ENCODE measurements around the gene SMC5. TPM values are rescaled to one million over a fixed set of nuclear protein-coding genes. Genes with fewer than 3 reads are reported as not detected.

Gene SMC5
- total RNA-seq, 1 experiment from 2014 or later, result 27.5 TPM

DNA sequence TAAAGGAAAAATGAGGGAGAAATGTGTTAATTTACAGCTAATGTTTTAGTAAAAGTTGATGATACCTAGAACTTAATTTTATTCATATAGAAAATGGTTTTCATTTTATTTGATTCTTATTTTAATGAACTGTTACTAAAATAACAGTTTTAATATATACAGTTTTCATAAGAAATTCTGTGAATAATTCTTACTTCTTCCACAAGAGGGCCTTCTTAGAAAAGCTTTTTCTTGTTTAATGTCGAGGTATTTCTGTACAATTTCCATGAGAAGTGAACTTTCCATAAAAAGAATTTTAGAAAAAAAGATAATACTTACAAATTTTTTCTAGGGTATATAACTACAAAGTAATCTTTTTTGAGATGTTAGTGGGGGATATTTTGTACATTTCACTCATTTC, 81.8 kb downstream of the SMC5 start:
- H3K9me2 ChIP-seq (ENCODE audit: insufficient read depth), result no peaks in the 10 kb centered on the region
- ChIA-PET POLR2A (interaction anchor here (1.1 kb wide), 1 partner anchor 262 kb away, joined by 3 read pairs; no protein-coding TSS in a partner anchor), CTCF (interaction anchor here (0.6 to 2.7 kb wide), 5 partner anchors 29 to 264 kb away, joined by 3 to 33 read pairs (median 4); no protein-coding TSS in a partner anchor), RAD21 (ENCODE audit: low non-redundant PET in 1 of 2, low total read pairs in 2 of 2, uncharacterized antibody in 2 of 2, unreplicated experiment in 2 of 2) (interaction anchor here in 1 of 2 experiments (1.4 kb wide), 1 partner anchor 262 kb away, joined by 5 read pairs; no protein-coding TSS in a partner anchor)
- H3K27ac ChIP-seq (ENCODE audit: low read depth, low read length), result no peak overlapping the region
- no peak overlapping the region for H3K9ac ChIP-seq (ENCODE audit: low read length)
- no peak overlapping the region for H3K4me3 ChIP-seq (replicated peaks in 1 of 2; ENCODE audit: low read depth in 1 of 2, low read length in 2 of 2)
- no peaks in the 10 kb centered on the region for H3K27me3 ChIP-seq (ENCODE audit: insufficient read depth, low read length)
- no peak for DNase-seq (ENCODE audit: low read depth, low spot score)
- no TSS peak for BruUV-seq (replicated peaks)
- no peaks in the 10 kb centered on the region for H3K9me3 ChIP-seq (ENCODE audit: control insufficient read depth in 1 of 2, insufficient read depth in 1 of 2, low read depth in 1 of 2, low read length in 2 of 2)
- no peak overlapping the region for H2AFZ ChIP-seq (ENCODE audit: low read depth, low read length, poor library complexity, severe bottlenecking)
- H3K4me2 ChIP-seq (ENCODE audit: low read length), result no peak overlapping the region
- TF ChIP-seq, protein P1, sequence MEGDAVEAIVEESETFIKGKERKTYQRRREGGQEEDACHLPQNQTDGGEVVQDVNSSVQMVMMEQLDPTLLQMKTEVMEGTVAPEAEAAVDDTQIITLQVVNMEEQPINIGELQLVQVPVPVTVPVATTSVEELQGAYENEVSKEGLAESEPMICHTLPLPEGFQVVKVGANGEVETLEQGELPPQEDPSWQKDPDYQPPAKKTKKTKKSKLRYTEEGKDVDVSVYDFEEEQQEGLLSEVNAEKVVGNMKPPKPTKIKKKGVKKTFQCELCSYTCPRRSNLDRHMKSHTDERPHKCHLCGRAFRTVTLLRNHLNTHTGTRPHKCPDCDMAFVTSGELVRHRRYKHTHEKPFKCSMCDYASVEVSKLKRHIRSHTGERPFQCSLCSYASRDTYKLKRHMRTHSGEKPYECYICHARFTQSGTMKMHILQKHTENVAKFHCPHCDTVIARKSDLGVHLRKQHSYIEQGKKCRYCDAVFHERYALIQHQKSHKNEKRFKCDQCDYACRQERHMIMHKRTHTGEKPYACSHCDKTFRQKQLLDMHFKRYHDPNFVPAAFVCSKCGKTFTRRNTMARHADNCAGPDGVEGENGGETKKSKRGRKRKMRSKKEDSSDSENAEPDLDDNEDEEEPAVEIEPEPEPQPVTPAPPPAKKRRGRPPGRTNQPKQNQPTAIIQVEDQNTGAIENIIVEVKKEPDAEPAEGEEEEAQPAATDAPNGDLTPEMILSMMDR (IDR thresholded peaks at IDR 0.05 in 2 of 3, conservative IDR thresholded peaks at IDR 0.05 in 1 of 3; ENCODE audit: borderline replicate concordance in 1 of 3, insufficient read depth in 1 of 3, low read depth in 2 of 3, low read length in 2 of 3), result peak; percentile 23 to 47 (median 46); a peak in 2 of 6 replicates
- TF ChIP-seq YY1 (IDR thresholded peaks at IDR 0.05; ENCODE audit: extremely low read depth, insufficient replicate concordance, low read depth, low read length) (no peak), SIN3A (IDR thresholded peaks at IDR 0.05; ENCODE audit: low read depth) (no peak), RAD21 (IDR thresholded peaks at IDR 0.05; ENCODE audit: low read depth) (peak; percentile 68)
- H4K20me1 ChIP-seq (ENCODE audit: insufficient read depth), result no peaks in the 10 kb centered on the region
- peaks cover 0 to 2% of the 10 kb centered on the region in 2 experiments; a peak in 1 of 4 replicates for H3K36me3 ChIP-seq (ENCODE audit: control insufficient read depth in 1 of 2, insufficient read depth in 2 of 2, low read length in 2 of 2)
- ATAC-seq, result no peak
- H3K4me1 ChIP-seq (ENCODE audit: control insufficient read depth in 1 of 2, insufficient read depth in 2 of 2, low read length in 2 of 2), result no peaks in the 10 kb centered on the region
- intact Hi-C loops (cut with micrococcal nuclease), result loop anchor here (1.0 to 10.0 kb wide), 3 partner anchors 144 to 262 kb away; no protein-coding TSS in a partner anchor
- H3K79me2 ChIP-seq (ENCODE audit: insufficient read depth, low read length), result no peaks in the 10 kb centered on the region

DNA sequence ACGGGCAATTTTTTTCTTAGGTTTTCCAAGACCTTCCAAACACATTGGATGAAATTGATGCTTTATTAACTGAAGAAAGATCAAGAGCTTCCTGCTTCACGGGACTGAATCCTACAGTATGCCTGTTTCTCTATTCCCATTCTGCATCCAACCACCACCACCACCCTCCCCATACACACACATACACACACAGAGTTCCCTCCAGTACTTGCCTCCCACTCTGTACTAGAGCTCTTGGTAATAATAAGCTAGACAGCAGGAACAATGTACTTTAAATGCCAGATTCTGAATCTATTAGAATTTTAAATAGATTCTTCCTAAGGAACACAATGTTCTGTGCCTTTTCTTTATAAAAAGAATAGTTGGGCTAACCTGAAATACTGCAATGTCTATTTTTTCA, 88.3 kb downstream of the SMC5 start:
- no peaks in the 10 kb centered on the region for H3K9me2 ChIP-seq (ENCODE audit: insufficient read depth)
- ChIA-PET POLR2A (no interaction called here), RAD21 (ENCODE audit: low non-redundant PET in 1 of 2, low total read pairs in 2 of 2, uncharacterized antibody in 2 of 2, unreplicated experiment in 2 of 2) (no interaction called here), CTCF (interaction anchor here (1.1 kb wide), 1 partner anchor 46 kb away, joined by 3 read pairs; no protein-coding TSS in a partner anchor)
- no peaks in the 10 kb centered on the region for H4K20me1 ChIP-seq (ENCODE audit: insufficient read depth)
- H3K9me3 ChIP-seq (ENCODE audit: control insufficient read depth in 1 of 2, insufficient read depth in 1 of 2, low read depth in 1 of 2, low read length in 2 of 2), result no peaks in the 10 kb centered on the region
- no peak overlapping the region for H3K4me2 ChIP-seq (ENCODE audit: low read length)
- H3K9ac ChIP-seq (ENCODE audit: low read length), result no peak overlapping the region
- H3K79me2 ChIP-seq (ENCODE audit: insufficient read depth, low read length), result no peaks in the 10 kb centered on the region
- ATAC-seq (no peak), DNase-seq (ENCODE audit: low read depth, low spot score) (no peak)
- peaks cover 23 to 24% of the 10 kb centered on the region in 2 experiments for H3K36me3 ChIP-seq (ENCODE audit: control insufficient read depth in 1 of 2, insufficient read depth in 2 of 2, low read length in 2 of 2)
- BruUV-seq (replicated peaks), result no TSS peak
- intact Hi-C loops (cut with micrococcal nuclease), result loop anchor here (10.0 kb wide), 1 partner anchor 168 kb away; no protein-coding TSS in a partner anchor
- no peak overlapping the region for H3K4me3 ChIP-seq (replicated peaks in 1 of 2; ENCODE audit: low read depth in 1 of 2, low read length in 2 of 2)
- no peaks in the 10 kb centered on the region for H3K27me3 ChIP-seq (ENCODE audit: insufficient read depth, low read length)
- H2AFZ ChIP-seq (ENCODE audit: low read depth, low read length, poor library complexity, severe bottlenecking), result no peak overlapping the region
- H3K4me1 ChIP-seq (ENCODE audit: control insufficient read depth in 1 of 2, insufficient read depth in 2 of 2, low read length in 2 of 2), result no peaks in the 10 kb centered on the region
- no peak overlapping the region for H3K27ac ChIP-seq (ENCODE audit: low read depth, low read length)
- no peak for TF ChIP-seq JUND (IDR thresholded peaks at IDR 0.05)
- no peak for TF ChIP-seq RAD21 (IDR thresholded peaks at IDR 0.05; ENCODE audit: low read depth)
- TF ChIP-seq FOSL1 (IDR thresholded peaks at IDR 0.05; ENCODE audit: low read depth), result no peak
- TF ChIP-seq SRF (IDR thresholded peaks at IDR 0.05; ENCODE audit: low read depth), result no peak
- TF ChIP-seq YY1 (IDR thresholded peaks at IDR 0.05; ENCODE audit: extremely low read depth, insufficient replicate concordance, low read depth, low read length), result no peak
- no peak for TF ChIP-seq EGR1 (IDR thresholded peaks at IDR 0.05; ENCODE audit: low read depth)
- no peak for TF ChIP-seq POLR2A (IDR thresholded peaks at IDR 0.05; ENCODE audit: borderline replicate concordance, extremely low read depth, insufficient read depth, insufficient read length)
- TF ChIP-seq CBX3 (IDR thresholded peaks at IDR 0.05; ENCODE audit: low read depth), result no peak
- TF ChIP-seq, protein P2, sequence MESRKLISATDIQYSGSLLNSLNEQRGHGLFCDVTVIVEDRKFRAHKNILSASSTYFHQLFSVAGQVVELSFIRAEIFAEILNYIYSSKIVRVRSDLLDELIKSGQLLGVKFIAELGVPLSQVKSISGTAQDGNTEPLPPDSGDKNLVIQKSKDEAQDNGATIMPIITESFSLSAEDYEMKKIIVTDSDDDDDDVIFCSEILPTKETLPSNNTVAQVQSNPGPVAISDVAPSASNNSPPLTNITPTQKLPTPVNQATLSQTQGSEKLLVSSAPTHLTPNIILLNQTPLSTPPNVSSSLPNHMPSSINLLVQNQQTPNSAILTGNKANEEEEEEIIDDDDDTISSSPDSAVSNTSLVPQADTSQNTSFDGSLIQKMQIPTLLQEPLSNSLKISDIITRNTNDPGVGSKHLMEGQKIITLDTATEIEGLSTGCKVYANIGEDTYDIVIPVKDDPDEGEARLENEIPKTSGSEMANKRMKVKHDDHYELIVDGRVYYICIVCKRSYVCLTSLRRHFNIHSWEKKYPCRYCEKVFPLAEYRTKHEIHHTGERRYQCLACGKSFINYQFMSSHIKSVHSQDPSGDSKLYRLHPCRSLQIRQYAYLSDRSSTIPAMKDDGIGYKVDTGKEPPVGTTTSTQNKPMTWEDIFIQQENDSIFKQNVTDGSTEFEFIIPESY (IDR thresholded peaks at IDR 0.05; ENCODE audit: extremely low read depth, insufficient replicate concordance, low read length), result no peak
- TF ChIP-seq, protein P3, sequence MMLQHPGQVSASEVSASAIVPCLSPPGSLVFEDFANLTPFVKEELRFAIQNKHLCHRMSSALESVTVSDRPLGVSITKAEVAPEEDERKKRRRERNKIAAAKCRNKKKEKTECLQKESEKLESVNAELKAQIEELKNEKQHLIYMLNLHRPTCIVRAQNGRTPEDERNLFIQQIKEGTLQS (IDR thresholded peaks at IDR 0.05), result no peak
- no peak for TF ChIP-seq TCF7L2 (IDR thresholded peaks at IDR 0.05; ENCODE audit: borderline replicate concordance, extremely low read depth, insufficient read depth, insufficient read length)
- no peak for TF ChIP-seq ELF1 (IDR thresholded peaks at IDR 0.05; ENCODE audit: borderline replicate concordance, low read depth)
- TF ChIP-seq ZFX (IDR thresholded peaks at IDR 0.05), result no peak
